Osteoblast (primary cell): ENCODE data around the gene TAF7L. TPM values are rescaled to one million over a fixed set of nuclear protein-coding genes. Genes with fewer than 3 reads are reported as not detected.
A peak's percentile ranks its signal among the peaks of the same experiment; 100 is the strongest.

ENCODE experiments used
- DNase-seq: peaks from one replicate; pipeline ENCODE4 v3.0.0; 2011; ENCODE audit warnings: low spot score, mixed read lengths; ENCODE audit not compliant: insufficient read length; ENCODE audit errors: missing footprints
- H2AFZ ChIP-seq: 2 replicates; pipeline ENCODE4 v1.6.0; 2011; ENCODE audit warnings: mild to moderate bottlenecking, low read length
- H3K27ac ChIP-seq: 2 replicates; pipeline ENCODE4 v1.5.1; 2011; ENCODE audit warnings: mild to moderate bottlenecking, low read depth, low read length, moderate library complexity
- H3K27me3 ChIP-seq: 2 replicates; pipeline ENCODE4 v1.6.0; 2012; ENCODE audit warnings: mild to moderate bottlenecking, control low read depth, inconsistent platforms, low read length, moderate library complexity; ENCODE audit not compliant: insufficient read depth
- H3K36me3 ChIP-seq: 2 replicates; pipeline ENCODE4 v1.5.1; 2011; ENCODE audit warnings: mild to moderate bottlenecking, low read length, control low read depth, moderate library complexity; ENCODE audit not compliant: insufficient read depth
- H3K4me1 ChIP-seq: 2 replicates; pipeline ENCODE4 v1.5.1; 2011; ENCODE audit warnings: mild to moderate bottlenecking, low read length, control low read depth, moderate library complexity; ENCODE audit not compliant: insufficient read depth
- H3K4me2 ChIP-seq: 2 replicates; pipeline ENCODE4 v1.6.0; 2011; ENCODE audit warnings: mild to moderate bottlenecking, low read length; ENCODE audit not compliant: insufficient read depth
- H3K4me3 ChIP-seq: fragments of 200-600 bp; sonication (generic); 3 replicates; pipeline ENCODE4 v1.5.1; 2012; ENCODE audit warnings: mild to moderate bottlenecking, low read length, inconsistent platforms; ENCODE audit not compliant: insufficient read depth
- H3K79me2 ChIP-seq: 2 replicates; pipeline ENCODE4 v1.6.0; 2012; ENCODE audit warnings: mild to moderate bottlenecking, low read length, control low read depth, inconsistent platforms; ENCODE audit not compliant: insufficient read depth
- H3K9me3 ChIP-seq: 2 replicates; pipeline ENCODE4 v1.5.1; 2011; ENCODE audit warnings: low read depth, low read length, control low read depth
- H4K20me1 ChIP-seq: 2 replicates; pipeline ENCODE4 v1.6.0; 2012; ENCODE audit warnings: mild to moderate bottlenecking, low read length, control low read depth; ENCODE audit not compliant: insufficient read depth
- total RNA-seq: library from RNA; depleted of rRNA; stranded (reverse); fragments of >200 nt; gene quantifications from 2 replicates; pipeline ENCODE4 v1.2.3, GENCODE V29; 2012
- TF ChIP-seq, protein P1 (sequence below): IDR thresholded peaks from 2 replicates; pipeline ENCODE4 v1.5.1; 2011; ENCODE audit warnings: mild to moderate bottlenecking, low read depth, low read length, moderate library complexity; ENCODE audit errors: extremely low read depth

Gene TAF7L
- total RNA-seq, 1 donor, result 0.36 TPM

DNA sequence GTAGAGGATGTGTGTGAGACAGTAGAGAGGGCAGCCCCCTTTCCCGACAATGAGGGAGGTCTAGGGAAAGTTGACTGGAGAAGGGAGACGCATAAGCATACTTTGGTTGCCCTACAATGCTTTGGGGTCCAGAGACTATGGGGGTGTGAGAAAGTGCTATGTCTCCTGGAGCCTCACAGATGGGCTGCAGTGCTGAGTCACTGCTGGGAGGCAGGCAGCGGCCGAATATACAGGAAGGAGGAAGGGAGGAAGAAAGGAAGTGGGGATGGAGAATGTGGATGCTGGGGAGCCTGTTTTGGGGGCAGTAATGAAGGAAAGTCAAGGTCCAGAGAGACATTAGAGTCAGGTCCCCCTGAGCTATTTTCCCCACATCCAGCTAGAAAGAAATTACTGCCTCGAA lies 58.8 kb downstream of the TAF7L start:
- no peak overlapping the region for H3K4me3 ChIP-seq

DNA sequence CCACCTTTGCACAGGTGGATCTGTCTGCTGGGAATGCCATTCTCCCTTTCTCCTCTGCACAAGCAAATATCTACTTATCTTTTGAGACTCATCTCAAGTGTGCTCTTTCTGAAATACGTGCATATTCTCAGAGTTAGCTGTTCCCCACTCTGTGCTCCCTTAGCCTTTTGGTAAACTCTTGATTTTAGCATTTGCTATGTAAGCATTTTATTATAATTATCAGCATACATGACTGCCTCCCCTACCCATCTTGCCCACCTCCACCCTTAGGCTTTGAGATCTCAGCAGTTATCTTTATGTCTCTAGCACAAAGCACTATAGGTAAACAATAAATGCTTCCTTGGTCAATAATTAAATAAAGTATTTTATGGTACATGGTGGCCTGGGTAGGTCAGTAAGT lies 60.1 kb downstream of the TAF7L start:
- H4K20me1 ChIP-seq, result no peaks in the 10 kb centered on the region
- TF ChIP-seq, protein P1, sequence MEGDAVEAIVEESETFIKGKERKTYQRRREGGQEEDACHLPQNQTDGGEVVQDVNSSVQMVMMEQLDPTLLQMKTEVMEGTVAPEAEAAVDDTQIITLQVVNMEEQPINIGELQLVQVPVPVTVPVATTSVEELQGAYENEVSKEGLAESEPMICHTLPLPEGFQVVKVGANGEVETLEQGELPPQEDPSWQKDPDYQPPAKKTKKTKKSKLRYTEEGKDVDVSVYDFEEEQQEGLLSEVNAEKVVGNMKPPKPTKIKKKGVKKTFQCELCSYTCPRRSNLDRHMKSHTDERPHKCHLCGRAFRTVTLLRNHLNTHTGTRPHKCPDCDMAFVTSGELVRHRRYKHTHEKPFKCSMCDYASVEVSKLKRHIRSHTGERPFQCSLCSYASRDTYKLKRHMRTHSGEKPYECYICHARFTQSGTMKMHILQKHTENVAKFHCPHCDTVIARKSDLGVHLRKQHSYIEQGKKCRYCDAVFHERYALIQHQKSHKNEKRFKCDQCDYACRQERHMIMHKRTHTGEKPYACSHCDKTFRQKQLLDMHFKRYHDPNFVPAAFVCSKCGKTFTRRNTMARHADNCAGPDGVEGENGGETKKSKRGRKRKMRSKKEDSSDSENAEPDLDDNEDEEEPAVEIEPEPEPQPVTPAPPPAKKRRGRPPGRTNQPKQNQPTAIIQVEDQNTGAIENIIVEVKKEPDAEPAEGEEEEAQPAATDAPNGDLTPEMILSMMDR, result no peak
- no peak for DNase-seq
- peaks cover 36% of the 10 kb centered on the region for H3K4me1 ChIP-seq
- no peak overlapping the region for H2AFZ ChIP-seq
- no peak overlapping the region for H3K4me3 ChIP-seq
- peaks cover 4% of the 10 kb centered on the region for H3K27me3 ChIP-seq
- H3K27ac ChIP-seq, result peak overlapping the region; percentile 37
- no peaks in the 10 kb centered on the region for H3K9me3 ChIP-seq
- H3K79me2 ChIP-seq, result no peaks in the 10 kb centered on the region
- H3K4me2 ChIP-seq, result no peak overlapping the region
- no peaks in the 10 kb centered on the region for H3K36me3 ChIP-seq

More for the DNA sequence above, 58.8 kb downstream of the TAF7L start:
- Histone ChIP-seq H3K27me3 (no peaks in the 10 kb centered on the region), H3K9me3 (no peaks in the 10 kb centered on the region), H4K20me1 (no peaks in the 10 kb centered on the region), H3K79me2 (no peaks in the 10 kb centered on the region), H3K36me3 (no peaks in the 10 kb centered on the region), H2AFZ (peak overlapping the region; percentile 35), H3K4me1 (peaks cover 36% of the 10 kb centered on the region), H3K27ac (no peak overlapping the region), H3K4me2 (no peak overlapping the region)
- DNase-seq, result no peak
- TF ChIP-seq, protein P1, result no peak

DNA sequence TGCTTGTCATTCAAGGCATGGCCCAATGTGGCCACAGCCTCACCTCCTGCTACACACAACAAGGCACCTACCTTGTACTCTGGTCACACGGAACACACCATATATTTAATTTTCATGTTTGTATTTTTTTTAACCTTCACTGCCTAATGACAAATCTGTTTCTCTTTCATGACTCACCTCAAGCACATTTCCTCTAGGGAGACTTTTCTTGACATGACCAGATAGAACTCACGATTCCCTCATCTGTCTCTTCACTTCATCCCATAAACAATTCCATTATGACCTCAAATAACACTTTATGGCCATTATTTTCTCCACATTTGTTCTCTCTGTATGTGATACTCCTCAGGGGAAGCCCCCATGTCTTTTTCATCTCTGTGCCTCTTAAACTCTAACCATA lies 60.5 kb downstream of the TAF7L start:
- TF ChIP-seq, protein P1, result no peak
- Histone ChIP-seq H3K36me3 (no peaks in the 10 kb centered on the region), H2AFZ (no peak overlapping the region), H3K79me2 (no peaks in the 10 kb centered on the region), H3K4me3 (no peak overlapping the region), H3K27me3 (peaks cover 4% of the 10 kb centered on the region), H3K27ac (peak overlapping the region; percentile 37), H3K4me1 (peaks cover 36% of the 10 kb centered on the region), H3K9me3 (no peaks in the 10 kb centered on the region), H4K20me1 (no peaks in the 10 kb centered on the region), H3K4me2 (no peak overlapping the region)
- DNase-seq, result no peak

DNA sequence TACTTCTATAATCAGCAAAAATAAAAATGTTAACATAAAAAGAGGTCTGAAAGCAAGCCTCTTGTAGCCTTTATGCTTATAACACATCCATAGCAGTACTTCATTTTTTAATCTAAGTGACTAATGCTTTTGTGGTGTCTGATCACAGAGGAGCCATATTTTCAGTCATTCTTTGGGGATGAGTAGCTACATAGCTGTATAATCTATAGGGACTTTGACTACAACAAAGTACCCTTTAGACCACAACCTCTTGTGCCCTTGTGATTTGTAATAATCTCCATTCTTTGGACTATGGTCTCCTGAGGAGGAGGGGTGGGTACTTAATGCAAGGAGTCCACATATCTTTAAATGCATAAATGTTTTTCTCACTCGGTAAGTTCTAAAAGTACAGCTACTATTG lies 62.0 kb downstream of the TAF7L start:
- Histone ChIP-seq H3K79me2 (no peaks in the 10 kb centered on the region), H2AFZ (no peak overlapping the region), H3K9me3 (no peaks in the 10 kb centered on the region), H3K4me3 (no peak overlapping the region), H3K27ac (peak overlapping the region; percentile 51), H3K4me2 (peak overlapping the region; percentile 39), H3K27me3 (peaks cover 4% of the 10 kb centered on the region), H3K36me3 (no peaks in the 10 kb centered on the region), H4K20me1 (no peaks in the 10 kb centered on the region), H3K4me1 (peaks cover 36% of the 10 kb centered on the region)
- peak; percentile 74 for DNase-seq
- TF ChIP-seq, protein P1, result no peak
